ENCODE data around the gene MYPOP.

The MYPOP gene

GRCh38 chr19:45862271-45862563 is 40.2 kb downstream of the MYPOP start:
- TF ChIP-seq CTCF (IDR thresholded peaks at IDR 0.05), result no peak

GRCh38 chr19:45860359-45861259 is 41.8 kb downstream of the MYPOP start:
- TF ChIP-seq CTCF (IDR thresholded peaks at IDR 0.05), result no peak

GRCh38 chr19:45854167-45854778 is 48.1 kb downstream of the MYPOP start:
- TF ChIP-seq CTCF (IDR thresholded peaks at IDR 0.05), result no peak

GRCh38 chr19:45852983-45853382 is 49.4 kb downstream of the MYPOP start:
- TF ChIP-seq CTCF (IDR thresholded peaks at IDR 0.05), result no peak

GRCh38 chr19:45852145-45852750 is 50.2 kb downstream of the MYPOP start:
- TF ChIP-seq CTCF (IDR thresholded peaks at IDR 0.05), result no peak

GRCh38 chr19:45848922-45849321 is 53.5 kb downstream of the MYPOP start:
- no peak for TF ChIP-seq CTCF (IDR thresholded peaks at IDR 0.05)

- TF ChIP-seq CTCF (IDR thresholded peaks at IDR 0.05), result no peak
Measured at GRCh38 chr19:45847663-45848062, 54.8 kb downstream of the MYPOP start.
